K562 (cell line): ENCODE results near the gene ITPRIP. TPM values are rescaled to one million over a fixed set of nuclear protein-coding genes. Genes with fewer than 3 reads are reported as not detected.

Source experiments
- CBX8 ChIP-seq: fragments of 200-600 bp; sonication (generic); IDR thresholded peaks from 2 replicates; pipeline ENCODE4 v1.6.1; 2012; ENCODE audit warnings: borderline replicate concordance, mixed run types, low read depth, mild to moderate bottlenecking, moderate library complexity, mixed read lengths, low read length, control low read depth, inconsistent platforms; ENCODE audit not compliant: poor library complexity, severe bottlenecking; ENCODE audit errors: extremely low read depth
- DIDO1 ChIP-seq: fragments of 450-650 bp; IDR thresholded peaks from 2 replicates; pipeline ENCODE4 v1.6.1; 2016; ENCODE audit warnings: low read depth, missing biosample characterization, missing genetic modification characterization
- HSF4 ChIP-seq: fragments of 250-450 bp; sonication (Bioruptor Pico); IDR thresholded peaks from 2 replicates; pipeline ENCODE4 v2.1.2; 2022; ENCODE audit warnings: mild to moderate bottlenecking, moderate library complexity, borderline replicate concordance
- POLR2G ChIP-seq: fragments of 200-400 bp; formaldehyde crosslinking; IDR thresholded peaks from 2 replicates; pipeline ENCODE4 v1.6.1; 2017; ENCODE audit warnings: low read depth, mild to moderate bottlenecking, antibody characterized with exemption, low read length, moderate library complexity
- STAT5B ChIP-seq: fragments of 250-450 bp; sonication (Bioruptor Pico); IDR thresholded peaks from 2 replicates; pipeline ENCODE4 v1.8.0; 2021; ENCODE audit warnings: mild to moderate bottlenecking, inconsistent platforms
- polyA plus RNA-seq, 8 experiments: library from polyadenylated mRNA; depleted of rRNA in 4 of 8; stranded (reverse) in 5 of 8; unstranded in 3 of 8; fragments of >200 nt; fragmentation: Nextera tagmentation in 2 of 8; fragmentation: Illumina TruSeq in 1 of 8; extraction: Ambion mirVana in 2 of 8; extraction: Trizol in 1 of 8; gene quantifications; 2 replicates each; pipeline versions ENCODE4 v1.2.1 to v1.2.3, GENCODE V29; 2011 to 2014; ENCODE audit warnings: inconsistent platforms in 1 of 8, missing spikeins in 1 of 8
- total RNA-seq, 7 experiments: library from RNA; depleted of rRNA in 6 of 7; stranded (reverse); fragments of >200 nt in 6 of 7; fragmentation: Illumina TruSeq in 2 of 7; extraction: Trizol in 2 of 7; gene quantifications; 2 replicates each; pipeline versions ENCODE4 v1.2.1 to v1.2.3, GENCODE V29; 2011 to 2021; ENCODE audit warnings: low replicate concordance in 1 of 7
- TF ChIP-seq, protein P1 (sequence below), 2 experiments: fragments of 450-650 bp; formaldehyde crosslinking in 1 of 2; IDR thresholded peaks; 2 replicates each; pipeline versions ENCODE4 v1.4.0 to v1.6.1; 2014 to 2020; ENCODE audit warnings: mild to moderate bottlenecking in 2 of 2, borderline replicate concordance in 1 of 2, low read depth in 1 of 2
- TF ChIP-seq, protein P2 (sequence below), 2 experiments: fragments of 450-650 bp; conservative IDR thresholded peaks; 2 replicates each; pipeline ENCODE4 v1.6.1; 2017; ENCODE audit warnings: mild to moderate bottlenecking in 2 of 2, moderate library complexity in 2 of 2
- TF ChIP-seq, protein P3 (sequence below): fragments of 450-650 bp; formaldehyde crosslinking; IDR thresholded peaks from 2 replicates; pipeline ENCODE4 v1.4.0; 2020; ENCODE audit warnings: mild to moderate bottlenecking
- TF ChIP-seq, protein P4 (sequence below), 2 experiments: fragments of 450-650 bp; IDR thresholded peaks; 2 replicates each; pipeline ENCODE4 v1.6.1; 2018; ENCODE audit warnings: mild to moderate bottlenecking in 2 of 2, low read depth in 1 of 2; ENCODE audit not compliant: partially characterized antibody in 2 of 2

Gene ITPRIP
- total and polyA plus RNA-seq, 9 of the 15 experiments (the other 6 are each of a cell fraction or from before 2014, with no cell fraction given): 4.4 to 28.5 (median 10.9) TPM

DNA sequence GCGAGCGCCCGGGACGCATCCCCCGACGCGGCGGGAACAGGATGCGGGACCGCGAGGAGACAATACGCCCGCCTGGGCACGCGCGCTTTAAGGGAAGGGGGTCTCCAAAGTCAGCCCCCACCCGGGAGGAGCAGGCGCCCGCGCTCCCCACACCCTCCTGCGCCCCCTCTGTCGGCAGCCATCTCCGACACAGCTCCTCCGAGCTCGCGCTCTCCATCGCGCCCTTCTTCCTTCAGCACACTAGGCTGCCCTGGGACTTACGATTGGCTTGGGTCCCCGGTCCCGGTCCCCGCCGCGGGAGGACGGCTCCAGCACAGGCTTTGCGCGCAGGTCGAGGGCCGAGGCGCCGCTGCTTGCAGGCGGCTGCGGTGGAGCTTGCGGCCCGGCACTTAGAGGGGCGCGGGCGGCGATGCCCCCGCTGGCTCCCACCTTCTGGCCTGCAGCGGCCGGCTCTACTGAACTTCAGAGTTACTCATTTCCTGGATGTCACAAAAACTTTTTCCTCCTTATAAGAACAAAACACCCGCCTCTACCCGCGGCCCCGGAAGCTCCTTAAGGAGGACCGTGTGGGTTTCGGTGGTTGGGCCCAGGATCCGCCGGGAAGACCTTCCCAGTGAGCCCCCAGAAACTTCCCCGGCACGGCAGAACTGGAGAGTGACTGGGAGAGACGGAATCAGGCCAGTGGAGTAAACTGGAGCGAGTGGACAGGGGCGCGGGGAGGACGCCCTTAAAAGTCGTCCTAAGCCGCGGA lies at the start of gene ITPRIP (continued):
- TF ChIP-seq, protein P1, sequence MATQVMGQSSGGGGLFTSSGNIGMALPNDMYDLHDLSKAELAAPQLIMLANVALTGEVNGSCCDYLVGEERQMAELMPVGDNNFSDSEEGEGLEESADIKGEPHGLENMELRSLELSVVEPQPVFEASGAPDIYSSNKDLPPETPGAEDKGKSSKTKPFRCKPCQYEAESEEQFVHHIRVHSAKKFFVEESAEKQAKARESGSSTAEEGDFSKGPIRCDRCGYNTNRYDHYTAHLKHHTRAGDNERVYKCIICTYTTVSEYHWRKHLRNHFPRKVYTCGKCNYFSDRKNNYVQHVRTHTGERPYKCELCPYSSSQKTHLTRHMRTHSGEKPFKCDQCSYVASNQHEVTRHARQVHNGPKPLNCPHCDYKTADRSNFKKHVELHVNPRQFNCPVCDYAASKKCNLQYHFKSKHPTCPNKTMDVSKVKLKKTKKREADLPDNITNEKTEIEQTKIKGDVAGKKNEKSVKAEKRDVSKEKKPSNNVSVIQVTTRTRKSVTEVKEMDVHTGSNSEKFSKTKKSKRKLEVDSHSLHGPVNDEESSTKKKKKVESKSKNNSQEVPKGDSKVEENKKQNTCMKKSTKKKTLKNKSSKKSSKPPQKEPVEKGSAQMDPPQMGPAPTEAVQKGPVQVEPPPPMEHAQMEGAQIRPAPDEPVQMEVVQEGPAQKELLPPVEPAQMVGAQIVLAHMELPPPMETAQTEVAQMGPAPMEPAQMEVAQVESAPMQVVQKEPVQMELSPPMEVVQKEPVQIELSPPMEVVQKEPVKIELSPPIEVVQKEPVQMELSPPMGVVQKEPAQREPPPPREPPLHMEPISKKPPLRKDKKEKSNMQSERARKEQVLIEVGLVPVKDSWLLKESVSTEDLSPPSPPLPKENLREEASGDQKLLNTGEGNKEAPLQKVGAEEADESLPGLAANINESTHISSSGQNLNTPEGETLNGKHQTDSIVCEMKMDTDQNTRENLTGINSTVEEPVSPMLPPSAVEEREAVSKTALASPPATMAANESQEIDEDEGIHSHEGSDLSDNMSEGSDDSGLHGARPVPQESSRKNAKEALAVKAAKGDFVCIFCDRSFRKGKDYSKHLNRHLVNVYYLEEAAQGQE (IDR thresholded peaks at IDR 0.05; ENCODE audit: borderline replicate concordance): no peak
- TF ChIP-seq, protein P1 (CRISPR knock-in tag; IDR thresholded peaks at IDR 0.05; ENCODE audit: low read depth): no peak
- TF ChIP-seq DIDO1 (tag) (no peak), STAT5B (CRISPR knock-in tag) (no peak), CBX8 (no peak), HSF4 (CRISPR knock-in tag) (no peak), POLR2G (peak; percentile 93)
- TF ChIP-seq, protein P2, sequence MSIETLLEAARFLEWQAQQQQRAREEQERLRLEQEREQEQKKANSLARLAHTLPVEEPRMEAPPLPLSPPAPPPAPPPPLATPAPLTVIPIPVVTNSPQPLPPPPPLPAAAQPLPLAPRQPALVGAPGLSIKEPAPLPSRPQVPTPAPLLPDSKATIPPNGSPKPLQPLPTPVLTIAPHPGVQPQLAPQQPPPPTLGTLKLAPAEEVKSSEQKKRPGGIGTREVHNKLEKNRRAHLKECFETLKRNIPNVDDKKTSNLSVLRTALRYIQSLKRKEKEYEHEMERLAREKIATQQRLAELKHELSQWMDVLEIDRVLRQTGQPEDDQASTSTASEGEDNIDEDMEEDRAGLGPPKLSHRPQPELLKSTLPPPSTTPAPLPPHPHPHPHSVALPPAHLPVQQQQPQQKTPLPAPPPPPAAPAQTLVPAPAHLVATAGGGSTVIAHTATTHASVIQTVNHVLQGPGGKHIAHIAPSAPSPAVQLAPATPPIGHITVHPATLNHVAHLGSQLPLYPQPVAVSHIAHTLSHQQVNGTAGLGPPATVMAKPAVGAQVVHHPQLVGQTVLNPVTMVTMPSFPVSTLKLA (conservative IDR thresholded peaks at IDR 0.05): peak; percentile 51 to 73
- TF ChIP-seq, protein P3, sequence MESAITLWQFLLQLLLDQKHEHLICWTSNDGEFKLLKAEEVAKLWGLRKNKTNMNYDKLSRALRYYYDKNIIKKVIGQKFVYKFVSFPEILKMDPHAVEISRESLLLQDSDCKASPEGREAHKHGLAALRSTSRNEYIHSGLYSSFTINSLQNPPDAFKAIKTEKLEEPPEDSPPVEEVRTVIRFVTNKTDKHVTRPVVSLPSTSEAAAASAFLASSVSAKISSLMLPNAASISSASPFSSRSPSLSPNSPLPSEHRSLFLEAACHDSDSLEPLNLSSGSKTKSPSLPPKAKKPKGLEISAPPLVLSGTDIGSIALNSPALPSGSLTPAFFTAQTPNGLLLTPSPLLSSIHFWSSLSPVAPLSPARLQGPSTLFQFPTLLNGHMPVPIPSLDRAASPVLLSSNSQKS (CRISPR knock-in tag): no peak
- TF ChIP-seq, protein P4, sequence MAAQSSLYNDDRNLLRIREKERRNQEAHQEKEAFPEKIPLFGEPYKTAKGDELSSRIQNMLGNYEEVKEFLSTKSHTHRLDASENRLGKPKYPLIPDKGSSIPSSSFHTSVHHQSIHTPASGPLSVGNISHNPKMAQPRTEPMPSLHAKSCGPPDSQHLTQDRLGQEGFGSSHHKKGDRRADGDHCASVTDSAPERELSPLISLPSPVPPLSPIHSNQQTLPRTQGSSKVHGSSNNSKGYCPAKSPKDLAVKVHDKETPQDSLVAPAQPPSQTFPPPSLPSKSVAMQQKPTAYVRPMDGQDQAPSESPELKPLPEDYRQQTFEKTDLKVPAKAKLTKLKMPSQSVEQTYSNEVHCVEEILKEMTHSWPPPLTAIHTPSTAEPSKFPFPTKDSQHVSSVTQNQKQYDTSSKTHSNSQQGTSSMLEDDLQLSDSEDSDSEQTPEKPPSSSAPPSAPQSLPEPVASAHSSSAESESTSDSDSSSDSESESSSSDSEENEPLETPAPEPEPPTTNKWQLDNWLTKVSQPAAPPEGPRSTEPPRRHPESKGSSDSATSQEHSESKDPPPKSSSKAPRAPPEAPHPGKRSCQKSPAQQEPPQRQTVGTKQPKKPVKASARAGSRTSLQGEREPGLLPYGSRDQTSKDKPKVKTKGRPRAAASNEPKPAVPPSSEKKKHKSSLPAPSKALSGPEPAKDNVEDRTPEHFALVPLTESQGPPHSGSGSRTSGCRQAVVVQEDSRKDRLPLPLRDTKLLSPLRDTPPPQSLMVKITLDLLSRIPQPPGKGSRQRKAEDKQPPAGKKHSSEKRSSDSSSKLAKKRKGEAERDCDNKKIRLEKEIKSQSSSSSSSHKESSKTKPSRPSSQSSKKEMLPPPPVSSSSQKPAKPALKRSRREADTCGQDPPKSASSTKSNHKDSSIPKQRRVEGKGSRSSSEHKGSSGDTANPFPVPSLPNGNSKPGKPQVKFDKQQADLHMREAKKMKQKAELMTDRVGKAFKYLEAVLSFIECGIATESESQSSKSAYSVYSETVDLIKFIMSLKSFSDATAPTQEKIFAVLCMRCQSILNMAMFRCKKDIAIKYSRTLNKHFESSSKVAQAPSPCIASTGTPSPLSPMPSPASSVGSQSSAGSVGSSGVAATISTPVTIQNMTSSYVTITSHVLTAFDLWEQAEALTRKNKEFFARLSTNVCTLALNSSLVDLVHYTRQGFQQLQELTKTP (IDR thresholded peaks at IDR 0.05; ENCODE audit: low read depth in 1 of 2, partially characterized antibody in 2 of 2): no peak
